Cerebellar nuclear complex (tissue), 1 donor: Measurements from ENCODE around the gene NR2F6.

Experiments used
- DNase-seq, 2 experiments: peaks; one replicate each; lab custom pipeline; 2025; lab: John Stamatoyannopoulos, UW

Gene NR2F6

GRCh38 chr19:17263712-17264640 is 18.3 kb upstream of the NR2F6 start:
- DNase-seq: no peak

- no peak for DNase-seq
Observed at GRCh38 chr19:17262557-17262956, 16.8 kb upstream of the NR2F6 start.

DNA sequence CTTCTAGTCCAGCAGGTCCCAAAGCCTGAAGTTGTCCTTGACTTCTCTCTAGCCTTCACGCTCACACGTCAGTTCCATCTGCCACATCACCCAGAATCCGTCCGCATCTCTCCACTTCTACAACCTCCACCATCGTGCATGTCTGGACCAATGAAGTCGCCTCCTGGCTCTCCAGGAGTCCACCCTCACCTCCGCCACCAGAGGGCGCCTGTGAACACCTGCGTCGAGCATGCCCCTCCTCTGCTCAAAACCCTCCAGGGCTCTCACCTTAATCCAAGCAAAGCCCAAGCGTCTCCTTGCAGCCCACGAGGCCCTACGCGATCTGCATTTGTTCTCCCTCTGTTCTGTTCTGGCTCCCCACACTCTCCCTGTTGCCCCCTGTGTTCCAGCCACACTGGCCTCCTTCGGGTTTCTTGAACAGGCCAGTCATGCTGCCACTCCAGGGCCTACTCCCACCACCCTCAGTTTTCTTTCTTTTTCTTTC is 15.2 kb upstream of the NR2F6 start:
- no peak for DNase-seq

DNA sequence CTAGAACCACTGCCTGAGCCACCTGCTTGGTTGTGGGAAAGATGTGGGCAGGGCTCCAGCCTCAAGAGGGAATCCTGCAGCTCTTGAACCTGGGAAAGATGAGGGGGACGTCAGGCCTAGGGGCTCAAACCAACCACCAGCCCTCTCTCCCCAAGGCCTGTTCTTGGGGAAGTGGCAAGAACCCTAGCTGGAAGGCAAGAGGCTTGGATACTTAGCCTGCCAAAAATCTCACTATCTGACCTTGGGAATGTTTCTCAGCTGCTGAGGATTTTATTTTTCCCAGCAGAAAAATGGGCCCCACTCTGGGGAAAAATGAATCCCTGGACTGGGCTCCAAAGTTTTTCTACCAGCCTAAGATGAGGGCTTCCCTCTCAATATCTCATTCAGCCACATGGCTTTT is 14.2 kb upstream of the NR2F6 start:
- DNase-seq: no peak

DNA sequence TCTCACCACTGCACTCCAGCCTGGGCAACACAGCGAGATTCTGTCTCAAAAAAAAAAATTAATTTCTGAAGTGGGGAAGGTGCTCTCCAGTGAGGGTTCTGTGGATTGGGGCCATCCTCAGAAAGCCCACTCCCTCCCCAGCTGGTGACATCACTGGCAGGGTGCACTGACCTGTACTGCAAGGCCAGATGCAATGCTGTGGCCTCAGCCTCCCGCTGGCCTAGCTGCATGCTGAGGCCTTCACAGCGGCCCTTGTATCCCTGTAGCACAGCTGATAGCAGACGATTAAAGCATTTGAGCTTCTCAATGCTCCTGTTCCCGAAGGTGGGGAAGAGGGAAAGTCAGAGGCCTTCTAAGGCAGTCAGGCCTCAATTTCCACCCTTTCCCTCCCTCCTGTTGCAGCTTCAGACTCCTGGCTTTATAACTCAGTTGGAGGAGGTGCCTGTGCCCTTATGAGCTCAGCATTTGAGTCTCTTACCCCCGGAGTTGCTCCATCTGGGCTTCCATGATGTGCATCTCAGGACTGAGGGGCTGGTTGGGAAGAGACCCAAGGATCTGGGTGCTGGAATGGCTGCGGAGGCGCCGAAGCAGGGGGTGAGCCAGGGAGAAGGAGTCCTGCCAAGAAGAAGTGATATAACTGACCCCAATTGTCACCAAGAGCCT is 13.5 kb upstream of the NR2F6 start:
- no peak for DNase-seq

- DNase-seq: no peak
Observed at GRCh38 chr19:17256130-17256529, 10.4 kb upstream of the NR2F6 start.

- no peak for DNase-seq
Observed at GRCh38 chr19:17255150-17255621, 9.5 kb upstream of the NR2F6 start.

DNA sequence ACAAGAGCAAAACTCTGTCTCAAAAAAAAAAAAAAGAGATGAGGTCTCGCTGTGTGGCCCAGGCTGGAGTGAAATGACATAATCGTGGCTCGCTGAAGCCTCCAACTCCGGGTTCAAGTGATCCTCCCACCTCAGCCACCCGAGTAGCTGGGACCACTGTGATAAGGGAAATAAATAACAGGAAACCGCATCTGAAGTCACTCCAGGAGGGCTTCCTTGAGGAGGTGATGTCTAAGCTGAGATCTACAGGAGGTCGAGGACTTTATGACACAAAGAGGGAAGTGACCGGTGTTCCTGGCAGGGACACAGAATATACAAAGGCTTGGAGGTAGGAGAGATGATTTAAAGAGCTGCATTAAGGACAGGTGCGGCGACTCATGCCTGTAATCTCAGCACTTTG is 8.9 kb upstream of the NR2F6 start:
- DNase-seq: no peak

DNA sequence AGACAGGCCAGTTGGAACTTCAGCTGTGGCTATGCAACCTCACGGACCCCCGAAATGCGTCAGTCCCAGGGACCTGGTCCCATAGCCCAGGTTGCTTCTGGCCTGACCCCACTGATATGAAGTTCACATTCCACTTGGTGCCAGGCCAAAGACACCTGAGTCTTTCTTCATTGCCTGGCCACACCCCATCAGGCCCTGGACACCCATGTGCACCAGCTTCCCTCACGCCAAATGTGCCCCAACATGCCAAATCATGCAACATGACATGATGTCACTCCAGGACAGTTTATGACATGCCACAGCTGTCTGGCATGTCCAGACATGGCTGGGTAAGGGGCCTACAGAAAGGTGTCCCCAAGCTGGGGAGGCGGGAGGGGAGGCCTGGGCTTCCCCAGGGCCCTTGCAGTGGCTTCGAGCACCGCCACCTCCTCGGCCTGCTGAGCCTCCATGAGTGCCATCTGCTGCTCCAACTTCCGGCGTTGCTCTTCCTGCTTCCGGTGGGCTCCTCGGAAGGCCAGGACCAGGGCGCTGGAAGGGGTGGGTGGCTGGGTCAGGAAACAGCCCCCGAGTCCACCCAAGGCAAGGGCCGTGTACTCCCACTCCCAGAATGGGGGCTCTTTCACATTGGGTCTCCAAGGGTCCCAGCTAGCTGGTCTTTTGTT is 4.3 kb upstream of the NR2F6 start:
- DNase-seq: no peak

DNA sequence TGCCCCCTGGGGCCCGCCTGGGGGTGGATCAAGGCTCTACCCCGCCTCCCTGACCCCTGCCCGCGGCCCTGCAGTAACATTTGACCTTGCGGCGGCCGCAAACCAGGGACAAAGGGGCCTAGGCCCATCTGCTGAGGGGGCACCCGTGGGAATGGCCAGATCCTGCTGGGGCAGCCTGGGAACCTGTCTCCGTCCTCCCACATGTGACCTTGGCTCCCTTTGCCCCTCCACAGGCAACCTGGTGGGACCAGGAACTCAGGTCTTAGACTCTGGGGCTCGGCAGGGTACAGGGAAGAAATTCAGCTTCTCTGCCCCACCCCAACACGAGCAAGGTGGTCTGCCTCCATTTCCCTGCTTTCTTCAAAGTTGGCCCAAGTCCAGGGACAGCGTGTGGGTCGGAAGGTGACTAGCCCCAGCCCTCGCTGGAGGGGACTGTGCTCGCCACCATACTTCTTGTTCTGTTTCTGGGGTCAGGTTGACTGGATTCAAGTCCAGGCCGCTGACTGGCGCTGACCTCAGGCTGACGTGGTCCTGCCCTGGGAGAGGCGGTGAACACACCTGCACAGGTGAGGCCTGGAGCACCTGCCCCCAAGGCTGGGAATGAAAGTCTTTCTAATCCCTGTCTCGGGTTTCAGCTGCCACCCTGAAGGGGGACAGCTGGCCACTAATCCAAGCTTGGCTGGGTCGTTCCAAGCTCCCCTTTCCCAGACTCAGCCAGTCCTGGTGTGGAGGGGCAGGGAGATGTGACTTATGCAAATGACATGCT is 2.5 kb upstream of the NR2F6 start:
- DNase-seq: no peak

GRCh38 chr19:17246681-17247425 is 1.1 kb upstream of the NR2F6 start:
- no peak for DNase-seq

- DNase-seq: no peak
Observed at GRCh38 chr19:17244618-17245534, 843 bp downstream of the NR2F6 start.

DNA sequence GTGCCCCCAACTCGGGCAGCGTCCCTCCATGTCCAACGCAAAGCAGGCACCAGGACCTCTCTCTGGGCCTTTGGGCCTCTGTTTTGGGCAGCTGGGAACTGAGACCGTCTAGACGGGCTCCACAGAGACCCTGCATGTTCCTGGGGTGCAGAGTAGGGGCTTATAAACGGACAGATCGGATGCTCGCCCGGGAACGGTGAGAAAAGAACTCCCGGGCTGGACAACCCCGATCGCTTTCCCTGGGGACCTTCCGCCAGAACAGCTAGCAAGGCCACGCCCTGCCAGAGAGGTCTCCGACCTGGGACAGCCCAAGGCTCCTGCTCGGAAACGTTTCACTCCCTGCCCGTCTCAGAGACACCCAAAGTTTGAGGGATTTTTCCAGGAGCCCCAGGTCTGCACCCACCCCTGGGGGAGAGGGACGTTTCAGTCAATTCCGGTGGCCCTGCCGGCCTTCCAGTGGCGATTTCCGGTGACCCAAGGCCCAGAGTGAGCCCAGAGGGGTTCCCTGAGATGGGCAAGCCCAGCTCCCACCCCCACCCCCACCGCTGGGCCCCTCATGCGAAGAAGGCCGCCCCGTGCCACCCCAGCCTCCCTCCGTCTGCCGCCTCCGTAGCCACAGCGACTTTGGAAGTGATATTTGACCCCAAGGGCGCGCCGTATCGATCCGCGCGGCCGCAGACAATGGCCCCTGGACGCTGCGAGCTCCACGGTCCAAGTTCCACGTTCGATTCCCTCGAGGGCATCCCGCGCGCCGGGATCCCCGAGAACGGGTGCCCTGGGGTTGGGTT is 1.7 kb downstream of the NR2F6 start:
- DNase-seq: no peak

DNA sequence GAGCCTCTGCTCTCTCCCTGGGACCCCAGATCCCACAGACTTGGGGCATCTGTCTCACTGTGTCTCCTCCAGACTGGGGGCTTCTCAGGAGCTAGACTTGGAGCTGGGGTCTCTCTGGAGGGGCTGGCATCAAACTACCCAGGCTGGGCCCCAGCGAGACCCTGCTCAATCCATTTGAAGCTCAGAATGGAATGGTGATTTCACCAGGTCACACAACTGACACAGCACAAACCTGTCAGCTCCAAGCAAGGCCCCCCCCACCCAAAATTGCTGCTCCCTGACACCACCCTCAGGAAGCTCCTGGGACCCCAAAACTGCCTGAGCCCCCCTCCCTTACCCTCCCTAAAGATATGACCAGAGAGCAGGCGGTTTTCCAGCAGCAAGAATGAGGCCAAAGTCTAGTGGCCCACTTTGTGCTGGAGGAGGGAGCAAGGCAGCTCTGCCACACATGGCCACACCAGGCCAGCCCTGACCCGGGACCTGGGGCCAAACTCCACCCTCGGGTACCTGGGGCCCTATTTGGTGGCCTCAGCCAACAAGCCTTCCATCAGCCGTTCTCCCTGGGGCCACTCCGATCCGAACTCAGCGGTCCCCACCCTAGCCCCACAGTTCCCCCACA is 2.4 kb downstream of the NR2F6 start:
- no peak for DNase-seq

DNA sequence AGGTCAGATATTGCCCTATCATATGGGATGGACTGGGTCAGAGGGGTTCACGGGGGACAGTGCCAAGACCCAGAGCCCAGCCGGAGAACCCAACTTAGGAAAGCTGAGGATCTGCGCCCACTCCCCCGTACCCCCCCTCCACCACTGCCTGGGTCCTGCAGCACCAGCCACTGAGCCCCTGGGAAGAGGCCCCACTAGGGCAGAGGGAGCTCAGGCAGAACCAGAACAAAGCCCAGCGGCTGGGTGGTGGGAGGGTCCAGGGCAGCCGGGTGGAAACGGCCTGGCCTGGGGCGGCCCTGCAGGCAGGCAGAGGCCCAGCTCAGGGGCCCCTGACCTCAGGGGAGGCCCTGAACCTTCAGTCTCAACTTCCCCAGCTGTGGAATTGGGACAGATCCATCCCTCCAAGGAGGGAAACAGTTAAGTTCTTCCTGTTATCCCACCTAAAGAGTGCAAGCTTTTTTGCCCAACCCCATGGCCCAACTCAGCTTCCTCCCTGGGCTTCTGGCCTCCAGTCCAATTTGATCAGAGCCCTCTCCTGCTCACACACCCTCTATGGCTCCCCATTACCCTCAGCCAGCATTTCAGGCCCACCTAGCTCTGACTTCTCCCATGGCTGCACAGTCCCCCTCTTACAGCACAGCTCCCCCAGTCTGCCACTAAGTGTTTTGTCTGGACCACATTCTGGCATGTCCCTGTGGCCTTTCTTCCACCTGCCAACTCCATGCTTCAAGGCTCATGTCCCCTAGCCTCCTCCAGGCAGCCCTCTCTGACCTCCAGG is 3.1 kb downstream of the NR2F6 start:
- DNase-seq: no peak

DNA sequence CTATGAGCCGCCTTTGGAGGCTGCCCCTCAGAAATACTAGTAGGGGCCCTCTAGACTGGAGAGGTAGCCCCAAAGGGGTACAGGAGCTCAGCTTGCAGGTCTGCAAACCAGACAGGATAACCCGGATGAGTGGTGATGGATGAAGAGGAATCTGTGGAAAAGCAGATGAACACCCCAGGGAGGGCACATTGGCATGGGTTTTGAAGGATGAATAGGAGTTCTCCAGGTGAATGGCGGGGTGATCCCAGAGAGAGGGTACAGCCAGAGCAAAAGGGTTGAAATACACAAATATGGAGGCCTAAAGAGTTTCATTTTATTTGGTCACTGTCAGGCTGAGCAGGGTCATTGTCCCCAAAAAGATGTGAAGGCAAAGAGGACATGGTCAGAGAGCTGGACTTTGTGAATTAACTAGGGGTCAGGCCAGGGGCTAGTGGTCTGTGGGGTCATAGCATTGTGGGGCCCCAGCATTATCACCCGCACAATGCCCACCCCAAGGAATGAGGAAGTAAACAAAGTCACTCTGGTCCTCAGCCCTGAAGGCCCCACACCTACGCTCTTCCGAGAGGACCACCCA is 4.8 kb downstream of the NR2F6 start:
- DNase-seq: no peak

- DNase-seq: no peak
Observed at GRCh38 chr19:17240062-17240752, 5.5 kb downstream of the NR2F6 start.
